EH (cell line): Measurements from ENCODE around the gene CFAP100.

Experiments
- DNase-seq: peaks from one replicate; pipeline ENCODE4 v3.0.0-alpha.2; 2015; ENCODE audit warnings: low read depth

The CFAP100 gene

GRCh38 chr3:126442856-126443242, 48.1 kb downstream of the CFAP100 start:
- no peak for DNase-seq

GRCh38 chr3:126445506-126445905, 50.8 kb downstream of the CFAP100 start:
- no peak for DNase-seq

GRCh38 chr3:126446301-126446700, 51.6 kb downstream of the CFAP100 start:
- no peak for DNase-seq

- peak; percentile 6 for DNase-seq
These were observed 52.1 kb downstream of the CFAP100 start for GRCh38 chr3:126446791-126447190.

- peak; percentile 9 for DNase-seq
These were observed 52.9 kb downstream of the CFAP100 start for GRCh38 chr3:126447456-126448106.

- no peak for DNase-seq
These were observed 53.6 kb downstream of the CFAP100 start for GRCh38 chr3:126448136-126448892.

GRCh38 chr3:126448893-126449180, 54.1 kb downstream of the CFAP100 start:
- no peak for DNase-seq

GRCh38 chr3:126449621-126450051, 54.9 kb downstream of the CFAP100 start:
- no peak for DNase-seq

GRCh38 chr3:126450219-126450618, 55.5 kb downstream of the CFAP100 start:
- DNase-seq, result no peak

GRCh38 chr3:126450744-126451143, 56.0 kb downstream of the CFAP100 start:
- no peak for DNase-seq

- DNase-seq, result no peak
These were observed 56.8 kb downstream of the CFAP100 start for GRCh38 chr3:126451511-126451910.

GRCh38 chr3:126452213-126452612, 57.5 kb downstream of the CFAP100 start:
- DNase-seq, result no peak

GRCh38 chr3:126454025-126454424, 59.3 kb downstream of the CFAP100 start:
- no peak for DNase-seq

GRCh38 chr3:126454437-126455198, 59.9 kb downstream of the CFAP100 start:
- no peak for DNase-seq

GRCh38 chr3:126456211-126456610, 61.5 kb downstream of the CFAP100 start:
- no peak for DNase-seq

GRCh38 chr3:126456766-126457388, 62.2 kb downstream of the CFAP100 start:
- no peak for DNase-seq

- DNase-seq, result no peak
These were observed 64.5 kb downstream of the CFAP100 start for GRCh38 chr3:126459111-126459762.

GRCh38 chr3:126459763-126460127, 65.0 kb downstream of the CFAP100 start:
- DNase-seq, result no peak

- DNase-seq, result no peak
These were observed 65.7 kb downstream of the CFAP100 start for GRCh38 chr3:126460381-126460780.

GRCh38 chr3:126461450-126462070, 66.9 kb downstream of the CFAP100 start:
- no peak for DNase-seq

GRCh38 chr3:126463521-126463920, 68.8 kb downstream of the CFAP100 start:
- DNase-seq, result no peak

GRCh38 chr3:126464093-126464492, 69.4 kb downstream of the CFAP100 start:
- no peak for DNase-seq
